GM19328 (cell line): ENCODE results near the gene ERAS.

Source experiments
- ATAC-seq: cut with Tn5 transposase; IDR thresholded peaks from one replicate; pipeline ENCODE4 v1.9.1; 2021; ENCODE audit warnings: mild to moderate bottlenecking, moderate library complexity; ENCODE audit not compliant: unreplicated experiment

The ERAS gene

DNA sequence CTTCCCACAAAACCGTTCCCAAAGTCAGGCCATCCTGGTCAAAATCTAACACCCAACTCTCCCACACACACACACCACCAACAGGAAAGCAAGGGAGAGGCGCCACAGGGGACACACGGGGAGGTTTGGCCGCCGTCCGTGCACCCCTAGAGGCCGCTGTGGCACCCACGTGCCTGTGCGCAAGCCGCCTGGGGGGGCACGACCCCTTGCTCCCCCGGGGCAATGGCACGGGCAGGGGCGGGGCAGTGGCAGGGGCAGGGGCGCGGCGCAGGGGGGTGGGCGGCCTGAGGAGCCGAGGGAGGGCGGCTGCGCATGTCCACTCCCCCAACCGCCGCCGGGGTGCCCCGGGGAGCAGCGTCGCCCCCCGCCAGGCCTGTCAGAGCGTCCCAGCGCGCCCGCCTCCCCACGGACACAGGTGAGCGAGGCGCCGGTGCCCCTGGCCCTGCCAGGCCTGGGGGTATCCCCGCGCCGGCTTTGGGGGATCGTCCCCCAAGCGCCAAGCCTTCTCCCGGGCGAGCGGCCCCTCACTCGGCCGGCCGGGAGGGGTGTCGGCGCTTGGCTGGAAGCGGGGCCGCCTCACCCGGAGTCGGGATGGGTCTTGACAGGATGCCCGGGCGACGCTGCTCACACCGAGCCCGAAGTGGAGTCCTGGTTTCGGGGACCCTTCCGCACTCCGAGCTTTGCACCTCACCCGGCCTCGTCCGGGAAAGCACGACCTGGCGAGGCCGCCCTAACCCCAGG, at the start of gene ERAS:
Gene ERAS, plus strand, starts transcription at position 379 of the 741 bp plus-strand sequence. CDS start 2,611 bp downstream, outside the sequence.
- ATAC-seq = no peak

DNA sequence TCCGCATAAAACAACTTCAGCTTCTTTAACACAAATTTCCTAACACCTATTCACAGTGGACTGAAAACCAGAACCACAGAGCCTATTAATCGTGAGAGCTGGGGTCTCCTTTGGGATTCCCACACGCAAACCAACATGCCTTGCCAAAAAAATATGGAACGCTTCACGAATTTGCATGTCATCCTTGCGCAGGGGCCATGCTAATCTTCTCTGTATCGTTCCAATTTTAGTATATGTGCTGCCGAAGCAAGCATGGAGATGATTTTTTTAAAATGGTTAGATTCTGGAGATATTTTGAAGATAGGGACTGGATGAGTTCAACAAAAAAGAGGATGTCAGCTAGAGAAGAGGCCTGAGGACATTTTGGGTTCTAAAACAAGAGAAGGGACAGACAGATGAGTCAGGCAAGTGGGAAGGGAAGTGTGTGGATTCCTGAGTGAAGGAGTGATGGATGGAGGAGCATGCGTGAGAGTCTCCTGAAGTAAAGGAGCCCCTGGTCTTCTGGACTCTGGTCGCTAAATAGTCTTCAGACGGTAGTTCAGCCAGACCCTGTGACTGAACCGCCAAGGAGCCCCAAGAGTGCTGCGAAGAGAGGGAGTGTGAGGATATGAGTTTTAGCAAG, 49.4 kb upstream of the ERAS start:
- ATAC-seq = no peak

GRCh38 chrX:48779399-48779798, 46.9 kb upstream of the ERAS start:
- ATAC-seq = no peak

DNA sequence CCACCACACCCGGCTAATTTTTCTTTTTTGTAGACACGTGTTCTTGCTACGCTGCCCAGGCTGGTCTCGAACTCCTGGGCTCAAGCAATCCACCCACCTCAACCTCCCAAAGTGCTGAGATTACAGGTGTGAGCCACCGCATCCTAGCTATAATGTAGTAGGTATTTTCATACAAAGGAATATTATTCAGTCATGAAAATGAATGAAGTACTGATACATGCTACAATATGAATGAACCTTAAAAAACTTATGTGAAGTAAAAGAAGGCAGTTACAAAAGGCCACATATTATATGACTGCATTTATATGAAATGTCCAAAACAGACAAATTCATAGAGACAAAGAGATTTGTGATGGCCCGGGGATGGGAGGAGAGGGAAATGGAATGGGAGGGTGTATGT, 44.6 kb upstream of the ERAS start:
- no peak for ATAC-seq

DNA sequence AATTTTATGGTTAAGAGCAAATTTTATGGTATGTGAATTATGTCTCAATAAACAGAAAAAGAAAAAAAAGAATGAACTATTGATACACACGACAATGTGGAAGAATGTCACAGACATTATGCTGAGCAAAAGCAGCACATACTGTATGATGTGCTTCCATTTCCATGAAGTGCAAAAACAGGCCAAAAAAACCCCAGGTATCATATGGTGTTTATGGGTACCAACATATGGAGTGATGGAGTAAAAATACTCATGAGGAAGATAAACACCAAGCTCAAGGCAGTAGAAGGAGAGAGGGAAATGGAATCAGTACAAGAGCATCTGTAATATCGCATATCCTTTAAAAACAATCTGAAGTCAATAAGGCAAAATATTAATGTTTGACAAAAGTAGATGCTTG, 44.1 kb upstream of the ERAS start:
- no peak for ATAC-seq

GRCh38 chrX:48782795-48783194, 43.5 kb upstream of the ERAS start:
- no peak for ATAC-seq

DNA sequence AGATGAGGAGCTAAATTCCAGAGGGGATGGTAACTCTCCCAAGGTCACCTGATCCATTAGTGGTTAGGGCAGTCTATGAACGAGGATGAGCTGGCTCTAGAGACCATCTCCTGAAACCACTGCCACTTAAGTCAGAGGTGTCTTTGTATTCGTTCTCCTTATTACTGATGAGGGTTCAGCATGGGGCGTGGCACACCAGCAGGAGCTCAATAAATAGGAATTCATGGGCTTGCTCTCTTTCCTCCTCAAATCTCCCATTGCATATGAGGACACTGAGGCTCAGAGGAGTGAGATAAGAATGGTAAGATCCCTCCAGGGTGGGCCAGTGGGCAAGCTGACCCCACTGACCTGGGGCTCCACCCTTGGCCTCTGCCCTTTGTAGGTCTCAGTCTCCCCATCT, 41.6 kb upstream of the ERAS start:
- no peak for ATAC-seq

DNA sequence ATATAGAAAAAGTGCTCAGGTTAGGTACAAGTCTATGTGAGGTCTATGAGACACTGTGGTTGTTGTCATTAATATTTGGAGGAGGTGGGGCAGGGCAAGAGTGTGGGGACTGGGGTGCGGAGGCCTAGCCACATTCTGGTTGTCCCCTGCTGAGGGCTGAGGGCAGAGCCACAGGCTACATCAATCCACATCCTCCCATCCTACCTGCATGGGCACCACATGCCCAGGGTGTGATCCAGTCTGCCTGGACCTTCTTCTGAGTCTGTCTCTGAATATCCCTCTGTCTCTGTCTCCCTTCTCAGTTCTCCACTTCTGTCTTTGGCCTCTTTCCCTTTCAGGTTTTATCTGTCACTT, 41.1 kb upstream of the ERAS start:
- no peak for ATAC-seq

- ATAC-seq = no peak
These were observed 40.6 kb upstream of the ERAS start for GRCh38 chrX:48785540-48786214.

GRCh38 chrX:48786341-48786800, 39.9 kb upstream of the ERAS start, which contains the start of gene GATA1:
TSS of gene GATA1 (plus strand) at chrX:48786590. CDS start at chrX:48791110, 4,520 bp downstream.
- no peak for ATAC-seq

GRCh38 chrX:48786825-48787504, 39.3 kb upstream of the ERAS start:
- no peak for ATAC-seq

GRCh38 chrX:48787505-48788443, 38.5 kb upstream of the ERAS start:
- no peak for ATAC-seq

DNA sequence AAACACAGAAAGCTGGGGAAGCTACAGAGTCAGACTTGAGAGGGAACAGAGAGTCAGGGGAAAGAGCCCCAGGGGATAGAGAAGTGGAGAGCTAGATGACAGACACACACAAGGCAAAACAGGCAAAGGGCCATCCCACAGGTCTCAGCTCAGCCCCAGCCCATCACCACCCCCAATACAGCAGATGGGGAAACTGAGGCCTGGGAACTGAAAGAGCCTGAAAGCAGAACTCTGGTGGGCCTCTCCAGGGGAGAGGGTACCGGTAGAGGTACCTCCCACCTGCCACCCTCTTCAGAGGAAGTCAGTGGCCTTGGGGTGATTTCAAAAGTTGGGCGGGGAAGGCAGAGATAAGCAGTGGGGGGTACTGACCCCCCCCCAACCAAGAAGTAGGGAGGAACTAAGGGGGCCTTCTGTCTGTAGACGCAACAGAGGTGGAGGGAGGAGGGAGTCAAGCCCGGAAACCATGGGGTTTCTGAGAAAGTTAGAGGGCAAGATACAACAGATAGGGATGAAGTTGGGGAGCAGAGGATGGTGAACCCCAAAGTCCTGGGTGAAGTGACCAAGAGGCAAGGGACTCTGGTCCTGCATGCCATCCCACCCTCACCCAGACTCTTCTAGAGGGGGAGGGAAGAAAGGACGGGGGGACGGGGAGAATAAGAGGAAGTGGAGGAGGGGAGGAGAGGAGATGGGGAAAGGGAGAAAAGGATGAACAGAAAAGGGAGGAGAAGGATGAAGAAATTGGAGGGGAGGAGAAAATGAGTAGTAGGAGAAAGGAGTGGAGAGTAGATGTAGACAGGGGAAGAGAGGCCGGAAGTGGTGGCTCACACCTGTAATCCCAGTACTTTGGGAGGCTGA, 36.7 kb upstream of the ERAS start:
- no peak for ATAC-seq

DNA sequence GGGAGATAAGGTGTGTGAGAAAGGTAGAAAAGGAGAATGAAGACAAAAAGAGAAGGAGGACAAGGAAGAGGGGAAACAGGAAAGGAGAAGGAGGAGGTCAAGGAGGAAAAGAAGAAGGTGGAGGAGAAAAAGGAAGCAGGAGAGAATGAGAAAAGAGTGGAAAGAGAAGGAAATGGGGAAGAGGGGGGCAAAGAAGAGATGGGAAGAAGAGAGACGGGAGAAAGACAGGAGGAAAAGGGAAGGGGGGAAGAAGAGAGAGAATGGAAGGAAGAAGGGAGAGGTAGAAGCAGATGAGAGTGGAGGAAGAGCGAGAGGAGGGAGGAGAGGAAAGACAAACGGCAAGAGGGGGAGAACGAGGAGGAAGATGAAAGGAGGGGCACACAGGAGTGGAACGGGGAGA, 35.8 kb upstream of the ERAS start:
- no peak for ATAC-seq

DNA sequence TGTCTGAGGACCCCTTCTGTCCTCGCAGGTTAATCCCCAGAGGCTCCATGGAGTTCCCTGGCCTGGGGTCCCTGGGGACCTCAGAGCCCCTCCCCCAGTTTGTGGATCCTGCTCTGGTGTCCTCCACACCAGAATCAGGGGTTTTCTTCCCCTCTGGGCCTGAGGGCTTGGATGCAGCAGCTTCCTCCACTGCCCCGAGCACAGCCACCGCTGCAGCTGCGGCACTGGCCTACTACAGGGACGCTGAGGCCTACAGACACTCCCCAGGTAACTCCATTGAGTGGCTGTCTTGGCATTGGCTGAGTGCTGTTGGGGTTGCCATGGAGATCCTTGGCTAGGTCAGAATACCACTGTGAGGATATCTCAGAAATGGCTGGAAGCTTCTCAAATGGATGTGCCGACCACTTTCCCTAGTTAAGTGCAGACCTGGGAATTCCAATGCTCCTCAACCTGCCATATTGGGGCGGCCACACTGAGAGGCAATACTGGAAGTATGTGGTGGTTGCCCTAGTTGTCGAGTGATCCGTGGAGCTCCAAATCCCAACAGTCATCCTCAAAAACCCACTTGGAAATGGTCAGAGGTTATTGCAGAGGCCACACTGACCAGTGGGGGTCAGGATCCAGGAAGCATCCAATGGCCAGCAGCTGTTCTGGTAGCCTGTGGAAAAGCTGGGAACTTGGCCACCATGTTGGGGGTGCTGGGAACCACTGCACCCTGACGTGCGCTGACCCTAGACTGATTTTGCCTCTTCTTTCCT, 35.1 kb upstream of the ERAS start:
- ATAC-seq = no peak

GRCh38 chrX:48792219-48792618, 34.1 kb upstream of the ERAS start:
- ATAC-seq = no peak

DNA sequence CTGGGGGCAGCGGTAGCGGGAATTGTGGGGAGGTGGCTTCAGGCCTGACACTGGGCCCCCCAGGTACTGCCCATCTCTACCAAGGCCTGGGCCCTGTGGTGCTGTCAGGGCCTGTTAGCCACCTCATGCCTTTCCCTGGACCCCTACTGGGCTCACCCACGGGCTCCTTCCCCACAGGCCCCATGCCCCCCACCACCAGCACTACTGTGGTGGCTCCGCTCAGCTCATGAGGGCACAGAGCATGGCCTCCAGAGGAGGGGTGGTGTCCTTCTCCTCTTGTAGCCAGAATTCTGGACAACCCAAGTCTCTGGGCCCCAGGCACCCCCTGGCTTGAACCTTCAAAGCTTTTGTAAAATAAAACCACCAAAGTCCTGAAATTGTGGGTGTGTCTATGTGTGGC, 32.4 kb upstream of the ERAS start:
- ATAC-seq = no peak

- no peak for ATAC-seq
These were observed 31.9 kb upstream of the ERAS start for GRCh38 chrX:48794340-48794910.
